Measurements from ENCODE around the gene ZDHHC14. TPM values are rescaled to one million over a fixed set of nuclear protein-coding genes. Genes with fewer than 3 reads are reported as not detected.

The ZDHHC14 gene
- total RNA-seq, 2 experiments from 2014 or later, result 1.3 to 1.6 TPM

DNA sequence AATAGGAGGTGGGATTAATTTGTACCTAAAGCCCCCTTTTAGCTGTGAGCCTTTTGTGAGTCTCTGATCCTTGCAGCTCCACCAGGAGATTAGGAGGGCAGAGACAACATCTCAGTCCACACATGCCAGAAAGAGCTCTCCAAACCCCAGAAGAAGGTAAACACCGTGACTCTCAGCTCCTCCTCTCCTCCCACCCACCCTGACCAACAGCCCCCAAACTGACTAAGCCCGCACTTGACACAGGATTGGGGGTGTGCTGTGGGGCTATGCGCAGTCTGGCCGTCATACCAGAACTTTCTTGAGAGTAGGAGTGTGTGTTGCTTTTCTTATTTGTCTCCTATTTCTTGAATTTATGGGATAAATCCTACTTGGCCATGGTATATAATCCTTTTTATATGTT is 277.3 kb downstream of the ZDHHC14 start:
- H3K4me3 ChIP-seq (ENCODE audit: low read length), result no peak overlapping the region
- ChIA-PET POLR2A (no interaction called here), CTCF (interaction anchor here (0.9 kb wide), 1 partner anchor 8 kb away, joined by 3 read pairs; no protein-coding TSS in a partner anchor)
- H3K36me3 Mint-ChIP-seq (ENCODE audit: low read depth), result no peaks in the 10 kb centered on the region
- H3K4me3 Mint-ChIP-seq, result no peak overlapping the region
- TF ChIP-seq, protein P1, sequence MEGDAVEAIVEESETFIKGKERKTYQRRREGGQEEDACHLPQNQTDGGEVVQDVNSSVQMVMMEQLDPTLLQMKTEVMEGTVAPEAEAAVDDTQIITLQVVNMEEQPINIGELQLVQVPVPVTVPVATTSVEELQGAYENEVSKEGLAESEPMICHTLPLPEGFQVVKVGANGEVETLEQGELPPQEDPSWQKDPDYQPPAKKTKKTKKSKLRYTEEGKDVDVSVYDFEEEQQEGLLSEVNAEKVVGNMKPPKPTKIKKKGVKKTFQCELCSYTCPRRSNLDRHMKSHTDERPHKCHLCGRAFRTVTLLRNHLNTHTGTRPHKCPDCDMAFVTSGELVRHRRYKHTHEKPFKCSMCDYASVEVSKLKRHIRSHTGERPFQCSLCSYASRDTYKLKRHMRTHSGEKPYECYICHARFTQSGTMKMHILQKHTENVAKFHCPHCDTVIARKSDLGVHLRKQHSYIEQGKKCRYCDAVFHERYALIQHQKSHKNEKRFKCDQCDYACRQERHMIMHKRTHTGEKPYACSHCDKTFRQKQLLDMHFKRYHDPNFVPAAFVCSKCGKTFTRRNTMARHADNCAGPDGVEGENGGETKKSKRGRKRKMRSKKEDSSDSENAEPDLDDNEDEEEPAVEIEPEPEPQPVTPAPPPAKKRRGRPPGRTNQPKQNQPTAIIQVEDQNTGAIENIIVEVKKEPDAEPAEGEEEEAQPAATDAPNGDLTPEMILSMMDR (IDR thresholded peaks at IDR 0.05), result no peak
- H3K36me3 ChIP-seq (ENCODE audit: insufficient read depth, low read length), result no peaks in the 10 kb centered on the region
- H3K4me1 ChIP-seq (ENCODE audit: insufficient read depth, low read length), result no peaks in the 10 kb centered on the region
- no peak overlapping the region for H3K27ac ChIP-seq (ENCODE audit: low read depth in 1 of 2, low read length in 2 of 2)
- DNase-seq (no peak), ATAC-seq (ENCODE audit: poor library complexity) (no peak)
- H3K9me3 Mint-ChIP-seq, result no peaks in the 10 kb centered on the region
- intact Hi-C loops (cut with DNase I, micrococcal nuclease), result no loop called here
- no peaks in the 10 kb centered on the region for H3K9me3 ChIP-seq (ENCODE audit: control insufficient read depth in 1 of 2, insufficient read depth in 1 of 2, low read length in 2 of 2)
- H3K27me3 ChIP-seq (ENCODE audit: control insufficient read depth in 1 of 2, insufficient read depth in 2 of 2, low read length in 2 of 2), result no peaks in the 10 kb centered on the region
- H3K4me1 Mint-ChIP-seq (ENCODE audit: low read depth), result peaks cover 14% of the 10 kb centered on the region
- H3K27ac Mint-ChIP-seq, result no peak overlapping the region
- H3K27me3 Mint-ChIP-seq, result no peaks in the 10 kb centered on the region

DNA sequence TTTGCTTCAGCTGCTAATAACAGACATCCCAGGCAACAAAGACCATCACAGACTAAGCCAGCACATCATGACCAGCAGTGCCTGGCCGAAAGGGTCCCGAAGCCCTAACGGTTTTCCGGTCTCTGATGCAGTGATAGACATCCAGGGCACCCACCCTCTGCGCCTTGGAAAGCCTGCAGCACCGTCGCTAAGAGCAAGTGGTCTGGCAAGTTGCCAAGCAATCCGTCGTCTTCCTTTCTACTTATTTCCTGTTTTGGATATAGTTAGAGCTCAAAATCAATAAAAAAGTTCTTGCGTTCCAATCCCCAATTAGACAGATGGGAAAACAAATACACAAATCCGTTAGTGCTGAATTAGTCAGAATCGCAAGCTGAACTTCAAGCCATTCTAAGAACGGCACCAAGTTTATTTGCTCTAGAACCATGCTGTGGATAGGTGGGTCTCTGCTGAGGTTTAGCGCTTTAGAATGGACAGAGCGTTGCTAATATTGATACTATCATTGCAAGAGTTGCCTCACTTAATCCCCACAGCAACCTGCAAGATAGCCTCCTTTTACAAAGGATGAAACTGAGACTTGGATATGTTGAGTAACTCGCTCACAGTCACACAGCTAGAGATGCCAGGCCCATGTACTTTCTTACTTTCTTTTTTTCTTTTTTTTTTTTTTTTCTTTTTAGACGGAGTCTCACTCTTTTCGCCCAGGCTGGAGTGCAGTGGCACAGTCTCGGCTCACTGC is 278.7 kb downstream of the ZDHHC14 start:
- no peak overlapping the region for H3K4me3 Mint-ChIP-seq
- no peak overlapping the region for H3K27ac Mint-ChIP-seq
- Histone ChIP-seq H3K27ac (ENCODE audit: low read depth in 1 of 2, low read length in 2 of 2) (no peak overlapping the region), H3K27me3 (ENCODE audit: control insufficient read depth in 1 of 2, insufficient read depth in 2 of 2, low read length in 2 of 2) (no peaks in the 10 kb centered on the region), H3K9me3 (ENCODE audit: control insufficient read depth in 1 of 2, insufficient read depth in 1 of 2, low read length in 2 of 2) (no peaks in the 10 kb centered on the region), H3K36me3 (ENCODE audit: insufficient read depth, low read length) (no peaks in the 10 kb centered on the region), H3K4me3 (ENCODE audit: low read length) (no peak overlapping the region), H3K4me1 (ENCODE audit: insufficient read depth, low read length) (no peaks in the 10 kb centered on the region)
- intact Hi-C loops (cut with DNase I, micrococcal nuclease), result loop anchor here in 1 of 2 experiments (10.0 kb wide), 1 partner anchor 95 kb away; no protein-coding TSS in a partner anchor
- no peaks in the 10 kb centered on the region for H3K27me3 Mint-ChIP-seq
- no peaks in the 10 kb centered on the region for H3K36me3 Mint-ChIP-seq (ENCODE audit: low read depth)
- no peaks in the 10 kb centered on the region for H3K9me3 Mint-ChIP-seq
- POLR2A ChIA-PET, result no interaction called here
- ATAC-seq (ENCODE audit: poor library complexity), result no peak
- no peak for DNase-seq
- CTCF ChIA-PET, result no interaction called here
- peaks cover 14% of the 10 kb centered on the region for H3K4me1 Mint-ChIP-seq (ENCODE audit: low read depth)
- TF ChIP-seq, protein P1 (IDR thresholded peaks at IDR 0.05), result no peak

DNA sequence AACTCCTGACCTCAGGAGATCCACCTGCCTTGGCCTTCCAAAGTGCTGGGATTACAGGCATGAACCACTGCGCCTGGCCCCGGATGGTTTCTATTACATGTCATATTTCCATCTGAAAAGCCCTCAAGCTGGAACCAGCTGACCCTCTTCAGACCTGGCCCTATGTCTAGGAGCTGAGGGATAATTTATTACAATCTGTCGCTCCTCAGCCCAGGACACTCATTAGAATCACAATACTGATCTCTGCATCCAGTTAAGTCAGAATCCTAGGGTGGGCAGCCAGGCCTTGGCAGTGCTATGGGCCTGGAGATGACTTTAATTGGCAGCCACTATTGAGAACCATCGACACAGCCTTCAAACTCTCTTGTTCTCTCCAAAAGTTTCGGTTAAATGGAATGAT is 279.4 kb downstream of the ZDHHC14 start:
- H3K4me1 Mint-ChIP-seq (ENCODE audit: low read depth), result peaks cover 14% of the 10 kb centered on the region
- H3K9me3 Mint-ChIP-seq, result no peaks in the 10 kb centered on the region
- Histone ChIP-seq H3K27me3 (ENCODE audit: control insufficient read depth in 1 of 2, insufficient read depth in 2 of 2, low read length in 2 of 2) (no peaks in the 10 kb centered on the region), H3K4me1 (ENCODE audit: insufficient read depth, low read length) (no peaks in the 10 kb centered on the region), H3K9me3 (ENCODE audit: control insufficient read depth in 1 of 2, insufficient read depth in 1 of 2, low read length in 2 of 2) (no peaks in the 10 kb centered on the region), H3K4me3 (ENCODE audit: low read length) (no peak overlapping the region), H3K27ac (ENCODE audit: low read depth in 1 of 2, low read length in 2 of 2) (no peak overlapping the region), H3K36me3 (ENCODE audit: insufficient read depth, low read length) (no peaks in the 10 kb centered on the region)
- ATAC-seq (ENCODE audit: poor library complexity) (no peak), DNase-seq (no peak)
- POLR2A ChIA-PET, result no interaction called here
- CTCF ChIA-PET, result no interaction called here
- TF ChIP-seq, protein P1 (IDR thresholded peaks at IDR 0.05), result no peak
- no peak overlapping the region for H3K27ac Mint-ChIP-seq
- H3K4me3 Mint-ChIP-seq, result no peak overlapping the region
- no peaks in the 10 kb centered on the region for H3K27me3 Mint-ChIP-seq
- intact Hi-C loops (cut with DNase I, micrococcal nuclease), result loop anchor here in 1 of 2 experiments (10.0 kb wide), 1 partner anchor 94 kb away; no protein-coding TSS in a partner anchor
- no peaks in the 10 kb centered on the region for H3K36me3 Mint-ChIP-seq (ENCODE audit: low read depth)
